D721Med (cell line): Measurements from ENCODE around the gene CSNK1G3.

Experiments used
- DNase-seq: peaks from one replicate; pipeline ENCODE4 v3.0.0; 2011; ENCODE audit warnings: low spot score; ENCODE audit not compliant: insufficient read length
- FAIRE-seq: peaks from 2 replicates; lab custom pipeline; 2011; peaks lifted over from hg19 to GRCh38; lab: Jason Lieb, UNC
- CTCF ChIP-seq: IDR thresholded peaks from 2 replicates; pipeline ENCODE4 v1.5.1; 2012; ENCODE audit warnings: mild to moderate bottlenecking, control low read depth; ENCODE audit not compliant: insufficient read depth; ENCODE audit errors: missing control alignments

CSNK1G3 gene

GRCh38 chr5:123585871-123586270, 73.9 kb downstream of the CSNK1G3 start:
- FAIRE-seq: no peak
- TF ChIP-seq CTCF: no peak
- no peak for DNase-seq

- TF ChIP-seq CTCF: no peak
- DNase-seq: no peak
- no peak for FAIRE-seq
These were observed 82.5 kb downstream of the CSNK1G3 start for GRCh38 chr5:123594434-123594833.

- DNase-seq (no peak), FAIRE-seq (no peak)
- no peak for TF ChIP-seq CTCF
These were observed 85.0 kb downstream of the CSNK1G3 start for GRCh38 chr5:123597018-123597417.

- FAIRE-seq (no peak), DNase-seq (no peak)
- TF ChIP-seq CTCF: no peak
These were observed 86.2 kb downstream of the CSNK1G3 start for GRCh38 chr5:123598028-123598689.

GRCh38 chr5:123599171-123599570, 87.2 kb downstream of the CSNK1G3 start:
- DNase-seq (no peak), FAIRE-seq (no peak)
- no peak for TF ChIP-seq CTCF

- FAIRE-seq (no peak), DNase-seq (no peak)
- no peak for TF ChIP-seq CTCF
These were observed 89.6 kb downstream of the CSNK1G3 start for GRCh38 chr5:123601610-123602009.

- no peak for TF ChIP-seq CTCF
- FAIRE-seq (no peak), DNase-seq (no peak)
These were observed 93.8 kb downstream of the CSNK1G3 start for GRCh38 chr5:123605822-123606221.
